Breast epithelium (tissue), 4 donors: ENCODE measurements around the gene ARHGAP15. TPM values are rescaled to one million over a fixed set of nuclear protein-coding genes. Genes with fewer than 3 reads are reported as not detected.

Experiments
- DNase-seq, 2 donors: peaks; one replicate each; pipeline ENCODE4 v3.0.0-alpha.2; 2019; ENCODE audit warnings: low spot score in 2 of 2
- H3K27ac ChIP-seq, 2 donors: fragments of 200-600 bp; sonication (generic) in 1 of 2; one replicate each; pipeline ENCODE4 v1.5.1; 2016 to 2019; ENCODE audit warnings: mild to moderate bottlenecking in 1 of 2
- H3K27me3 ChIP-seq, 2 donors: fragments of 200-600 bp; sonication (generic) in 1 of 2; one replicate each; pipeline versions ENCODE4 v1.5.1 to v1.6.0; 2017 to 2019; ENCODE audit warnings: control low read depth in 1 of 2, mild to moderate bottlenecking in 1 of 2
- H3K36me3 ChIP-seq: fragments of 200-600 bp; one replicate; pipeline ENCODE4 v1.5.1; 2019
- H3K4me1 ChIP-seq, 2 donors: fragments of 200-600 bp; sonication (generic); one replicate each; pipeline ENCODE4 v1.5.1; 2016 to 2019; ENCODE audit warnings: control low read depth in 1 of 2
- H3K4me3 ChIP-seq, 3 donors: fragments of 200-600 bp; sonication (generic); 1 replicate in 2 of 3; 2 replicates in 1 of 3; pipeline ENCODE4 v1.5.1; 2016 to 2019; ENCODE audit warnings: mild to moderate bottlenecking in 3 of 3, moderate library complexity in 2 of 3
- H3K9me3 ChIP-seq, 2 donors: fragments of 200-600 bp; sonication (generic) in 1 of 2; one replicate each; pipeline ENCODE4 v1.5.1; 2016 to 2019; ENCODE audit warnings: control low read depth in 1 of 2
- POLR2A ChIP-seq: fragments of 450-650 bp; IDR thresholded peaks from one replicate; pipeline ENCODE4 v1.6.1; 2016; ENCODE audit warnings: antibody characterized with exemption, mild to moderate bottlenecking, moderate library complexity
- POLR2AphosphoS5 ChIP-seq, 3 donors: sonication (generic); formaldehyde crosslinking; IDR thresholded peaks; one replicate each; pipeline ENCODE4 v1.6.1; 2017; ENCODE audit warnings: antibody characterized with exemption in 3 of 3
- intact Hi-C: fragments of 100-400 bp; cut with DNase I; formaldehyde crosslinking; loops from one replicate; pipeline ENCODE4 v1.15.1; 2023; ENCODE audit warnings: low total_unique reads
- total RNA-seq, 3 donors: library from RNA; depleted of rRNA; stranded (reverse); fragments of >200 nt; gene quantifications; one replicate each; pipeline ENCODE4 v1.1.0, GENCODE V29; 2016
- TF ChIP-seq, protein P1 (sequence below), 3 donors: fragments of 450-650 bp; IDR thresholded peaks; one replicate each; pipeline ENCODE4 v1.5.1; 2016 to 2017; ENCODE audit warnings: antibody characterized with exemption in 3 of 3, mild to moderate bottlenecking in 3 of 3, moderate library complexity in 3 of 3

The ARHGAP15 gene
- total RNA-seq, 3 donors from 2014 or later, result 8.9 to 13.4 (median 10.7) TPM

DNA sequence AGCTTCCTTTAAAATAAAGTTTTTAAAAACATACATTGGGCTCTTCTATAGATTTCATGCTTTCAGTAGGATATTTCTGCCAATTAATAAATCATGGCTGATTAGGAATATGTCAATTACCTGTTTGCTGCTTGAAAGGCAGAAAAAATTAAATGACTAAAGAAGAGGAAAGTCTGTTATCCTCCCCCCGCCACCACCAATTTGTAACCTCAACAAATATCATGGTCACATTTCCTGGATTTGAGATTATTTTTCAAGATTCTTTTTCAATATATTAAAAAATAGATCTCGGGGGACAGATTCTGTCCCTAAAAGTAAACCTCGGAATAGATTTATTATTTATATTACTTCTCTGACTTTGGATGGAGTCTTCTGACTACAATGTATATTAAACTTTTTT lies 125.9 kb downstream of the ARHGAP15 start:
- H3K4me3 ChIP-seq, result no peak overlapping the region
- DNase-seq, result no peak
- no peaks in the 10 kb centered on the region for H3K36me3 ChIP-seq
- intact Hi-C loops, result no loop called here
- TF ChIP-seq, protein P1, sequence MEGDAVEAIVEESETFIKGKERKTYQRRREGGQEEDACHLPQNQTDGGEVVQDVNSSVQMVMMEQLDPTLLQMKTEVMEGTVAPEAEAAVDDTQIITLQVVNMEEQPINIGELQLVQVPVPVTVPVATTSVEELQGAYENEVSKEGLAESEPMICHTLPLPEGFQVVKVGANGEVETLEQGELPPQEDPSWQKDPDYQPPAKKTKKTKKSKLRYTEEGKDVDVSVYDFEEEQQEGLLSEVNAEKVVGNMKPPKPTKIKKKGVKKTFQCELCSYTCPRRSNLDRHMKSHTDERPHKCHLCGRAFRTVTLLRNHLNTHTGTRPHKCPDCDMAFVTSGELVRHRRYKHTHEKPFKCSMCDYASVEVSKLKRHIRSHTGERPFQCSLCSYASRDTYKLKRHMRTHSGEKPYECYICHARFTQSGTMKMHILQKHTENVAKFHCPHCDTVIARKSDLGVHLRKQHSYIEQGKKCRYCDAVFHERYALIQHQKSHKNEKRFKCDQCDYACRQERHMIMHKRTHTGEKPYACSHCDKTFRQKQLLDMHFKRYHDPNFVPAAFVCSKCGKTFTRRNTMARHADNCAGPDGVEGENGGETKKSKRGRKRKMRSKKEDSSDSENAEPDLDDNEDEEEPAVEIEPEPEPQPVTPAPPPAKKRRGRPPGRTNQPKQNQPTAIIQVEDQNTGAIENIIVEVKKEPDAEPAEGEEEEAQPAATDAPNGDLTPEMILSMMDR (IDR thresholded peaks at IDR 0.05), result no peak
- TF ChIP-seq POLR2A (no peak), POLR2AphosphoS5 (IDR thresholded peaks at IDR 0.05) (no peak)
- H3K4me1 ChIP-seq, result no peaks in the 10 kb centered on the region
- no peaks in the 10 kb centered on the region for H3K9me3 ChIP-seq
- no peak overlapping the region for H3K27ac ChIP-seq
- H3K27me3 ChIP-seq, result no peaks in the 10 kb centered on the region

DNA sequence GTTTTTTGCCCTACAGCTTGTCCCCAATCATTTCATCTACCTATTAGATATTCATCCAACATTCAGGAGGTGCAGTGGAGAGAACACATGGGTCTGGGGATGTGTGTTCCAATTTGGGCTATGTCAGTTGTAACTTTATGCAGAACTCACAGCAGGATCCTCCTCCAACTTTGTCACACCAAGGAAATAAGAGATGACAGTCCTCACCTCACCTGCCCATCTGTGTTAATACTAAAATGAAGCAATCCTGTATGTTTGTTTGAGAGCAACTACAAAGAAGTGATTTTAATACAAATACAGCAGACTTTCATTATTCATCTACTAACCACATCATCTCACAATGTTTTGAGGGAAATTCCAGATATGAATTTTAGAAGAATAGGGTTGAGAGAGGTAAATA lies 126.7 kb downstream of the ARHGAP15 start:
- DNase-seq, result no peak
- Histone ChIP-seq H3K36me3 (no peaks in the 10 kb centered on the region), H3K4me1 (no peaks in the 10 kb centered on the region), H3K27me3 (no peaks in the 10 kb centered on the region), H3K27ac (no peak overlapping the region), H3K4me3 (no peak overlapping the region), H3K9me3 (no peaks in the 10 kb centered on the region)
- intact Hi-C loops, result no loop called here
- TF ChIP-seq POLR2A (no peak), POLR2AphosphoS5 (IDR thresholded peaks at IDR 0.05) (no peak)
- TF ChIP-seq, protein P1 (IDR thresholded peaks at IDR 0.05), result no peak

DNA sequence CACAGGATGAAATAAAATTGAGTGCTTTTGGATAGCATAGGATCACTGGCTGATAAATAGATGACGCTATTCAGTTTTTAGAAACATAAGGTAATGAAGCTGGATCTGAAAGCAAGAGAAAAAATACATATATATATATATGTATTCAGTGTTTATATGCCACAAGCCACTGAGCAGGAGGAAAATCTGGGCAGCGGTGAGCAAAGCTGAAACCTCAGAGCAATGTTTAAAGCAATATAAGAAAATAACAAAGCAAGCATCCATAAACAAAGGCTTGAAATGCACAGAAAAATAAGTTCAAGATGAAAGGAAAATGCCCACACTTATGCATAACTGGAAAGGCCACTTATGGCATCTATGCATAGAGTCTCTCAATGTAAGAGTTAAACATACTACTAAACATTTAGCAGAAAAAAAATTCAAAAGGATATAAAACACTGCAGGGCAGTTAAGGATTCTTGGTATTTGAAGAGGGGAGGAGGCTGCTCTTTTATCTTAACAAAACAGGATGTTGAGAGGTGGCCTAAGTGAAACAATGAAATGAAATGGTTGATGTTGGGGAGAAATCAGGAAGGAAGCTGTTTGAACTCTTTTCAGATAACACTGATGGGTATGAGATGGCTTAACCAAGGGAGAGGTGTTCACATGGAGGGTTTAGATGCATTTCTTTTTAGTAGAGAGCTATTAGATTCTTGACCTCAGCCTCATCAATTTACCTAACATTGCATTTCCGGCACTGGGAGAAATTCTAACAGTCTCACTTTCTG lies 129.1 kb downstream of the ARHGAP15 start:
- intact Hi-C loops, result no loop called here
- no peaks in the 10 kb centered on the region for H3K9me3 ChIP-seq
- H3K27ac ChIP-seq, result no peak overlapping the region
- no peaks in the 10 kb centered on the region for H3K4me1 ChIP-seq
- H3K36me3 ChIP-seq, result no peaks in the 10 kb centered on the region
- no peaks in the 10 kb centered on the region for H3K27me3 ChIP-seq
- no peak overlapping the region for H3K4me3 ChIP-seq
- TF ChIP-seq POLR2AphosphoS5 (IDR thresholded peaks at IDR 0.05) (no peak), POLR2A (no peak)
- TF ChIP-seq, protein P1 (IDR thresholded peaks at IDR 0.05), result no peak
- DNase-seq, result no peak

DNA sequence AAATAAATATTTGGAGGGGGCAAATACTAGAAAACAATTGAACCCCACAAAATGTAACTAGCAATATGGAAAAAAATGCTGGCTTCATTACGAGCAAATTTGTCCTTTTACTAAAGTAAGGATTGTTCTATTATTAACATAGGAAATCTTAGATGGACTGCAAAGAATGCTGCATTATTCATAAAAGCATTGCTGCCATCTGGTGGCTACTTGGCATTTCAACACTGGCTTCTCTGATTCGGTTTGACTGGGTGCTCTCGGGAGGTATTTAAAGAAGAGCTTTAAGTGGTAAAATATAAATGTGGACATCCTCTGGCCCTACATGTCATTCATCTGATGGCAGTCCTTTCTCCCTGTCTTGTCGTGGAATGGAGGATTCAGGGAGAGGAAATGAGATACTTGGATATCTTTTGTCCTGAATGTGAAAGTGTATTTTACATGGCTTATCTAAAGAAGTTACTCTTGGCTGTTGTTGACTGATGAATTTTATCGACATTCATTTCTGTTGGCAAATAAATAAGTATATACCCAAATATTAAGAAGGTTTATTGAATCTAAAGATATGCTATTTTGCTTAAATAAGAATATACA lies 130.2 kb downstream of the ARHGAP15 start:
- intact Hi-C loops, result no loop called here
- DNase-seq, result peak in 1 of 2 donors; percentile 46
- no peak overlapping the region for H3K27ac ChIP-seq
- no peaks in the 10 kb centered on the region for H3K4me1 ChIP-seq
- H3K27me3 ChIP-seq, result no peaks in the 10 kb centered on the region
- peak overlapping the region in 1 of 3 donors; percentile 35 for H3K4me3 ChIP-seq
- no peaks in the 10 kb centered on the region for H3K9me3 ChIP-seq
- TF ChIP-seq, protein P1 (IDR thresholded peaks at IDR 0.05), result peak in 2 of 3 donors; percentile 56 to 74
- no peak for TF ChIP-seq POLR2AphosphoS5 (IDR thresholded peaks at IDR 0.05)
- H3K36me3 ChIP-seq, result no peaks in the 10 kb centered on the region

DNA sequence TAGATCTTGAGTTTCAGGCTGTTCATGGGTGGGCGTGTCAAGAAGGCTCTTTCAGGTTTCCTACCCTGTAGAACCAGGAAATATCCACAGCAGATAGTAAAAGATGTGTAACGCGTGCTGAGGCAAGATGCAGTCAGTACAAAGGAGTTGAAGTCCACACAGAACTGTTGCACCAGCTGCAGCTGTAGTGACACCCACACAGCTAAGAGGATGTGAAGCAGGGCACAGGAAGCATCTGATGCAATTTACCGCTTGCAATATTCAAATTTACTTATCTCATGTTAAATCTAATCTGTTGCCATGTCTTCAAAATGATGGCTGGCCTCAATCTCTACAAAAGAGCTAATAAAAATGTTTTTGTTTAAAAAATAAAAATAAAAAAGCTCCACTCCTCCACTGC lies 132.8 kb downstream of the ARHGAP15 start:
- H3K36me3 ChIP-seq, result no peaks in the 10 kb centered on the region
- TF ChIP-seq POLR2AphosphoS5 (IDR thresholded peaks at IDR 0.05) (no peak), POLR2A (no peak)
- TF ChIP-seq, protein P1 (IDR thresholded peaks at IDR 0.05), result no peak
- intact Hi-C loops, result no loop called here
- no peaks in the 10 kb centered on the region for H3K27me3 ChIP-seq
- no peak for DNase-seq
- H3K27ac ChIP-seq, result no peak overlapping the region
- no peak overlapping the region for H3K4me3 ChIP-seq
- H3K9me3 ChIP-seq, result no peaks in the 10 kb centered on the region
- no peaks in the 10 kb centered on the region for H3K4me1 ChIP-seq
